ENCODE measurements around the gene AKAP8. TPM values are rescaled to one million over a fixed set of nuclear protein-coding genes. Genes with fewer than 3 reads are reported as not detected.
"Not testable (repeated sequence)": the region's sequence is repeated elsewhere in the genome, so short reads cannot be mapped to it uniquely, and the experiment has no call there.

AKAP8 gene
- total RNA-seq, 6 experiments from 2014 or later = 22.8 to 31.2 (median 29.6) TPM

DNA sequence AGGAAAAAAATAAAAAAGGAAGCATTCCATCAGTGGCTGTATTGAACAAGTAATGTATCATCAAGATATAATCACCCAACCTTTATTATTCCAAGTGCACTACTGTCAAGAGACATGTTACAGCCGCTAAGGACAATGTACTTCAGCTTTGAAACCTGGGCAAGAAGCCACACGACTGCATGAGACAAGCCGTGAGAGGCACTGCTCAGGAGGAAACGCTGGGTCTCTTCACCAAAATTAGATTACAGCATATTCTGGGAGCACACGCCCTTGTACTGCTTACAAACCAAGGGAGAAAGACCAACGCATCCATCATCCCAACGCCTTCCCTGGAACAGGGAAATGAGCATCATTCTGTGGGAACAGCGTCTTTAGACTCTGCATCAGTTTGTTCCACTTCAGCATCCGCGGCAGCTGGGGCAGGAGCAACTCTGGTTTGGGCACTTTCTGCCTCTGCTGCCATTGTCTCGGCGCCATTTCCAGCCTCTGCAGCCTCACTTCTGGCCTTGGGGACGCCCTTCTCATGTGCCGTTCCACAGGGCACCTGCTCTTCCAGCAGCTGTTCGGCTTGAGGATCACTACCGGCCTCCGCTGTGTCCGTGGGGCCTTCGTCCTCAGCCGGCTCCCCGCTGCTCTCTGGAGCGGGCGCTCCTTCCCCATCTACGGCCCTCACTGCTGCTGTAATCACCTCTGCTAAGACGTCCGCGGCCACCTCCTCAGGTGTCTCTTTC is 24.9 kb downstream of the AKAP8 start:
- no peak for DNase-seq
- no peak overlapping the region for H3K27ac Mint-ChIP-seq
- TF ChIP-seq, protein P1, sequence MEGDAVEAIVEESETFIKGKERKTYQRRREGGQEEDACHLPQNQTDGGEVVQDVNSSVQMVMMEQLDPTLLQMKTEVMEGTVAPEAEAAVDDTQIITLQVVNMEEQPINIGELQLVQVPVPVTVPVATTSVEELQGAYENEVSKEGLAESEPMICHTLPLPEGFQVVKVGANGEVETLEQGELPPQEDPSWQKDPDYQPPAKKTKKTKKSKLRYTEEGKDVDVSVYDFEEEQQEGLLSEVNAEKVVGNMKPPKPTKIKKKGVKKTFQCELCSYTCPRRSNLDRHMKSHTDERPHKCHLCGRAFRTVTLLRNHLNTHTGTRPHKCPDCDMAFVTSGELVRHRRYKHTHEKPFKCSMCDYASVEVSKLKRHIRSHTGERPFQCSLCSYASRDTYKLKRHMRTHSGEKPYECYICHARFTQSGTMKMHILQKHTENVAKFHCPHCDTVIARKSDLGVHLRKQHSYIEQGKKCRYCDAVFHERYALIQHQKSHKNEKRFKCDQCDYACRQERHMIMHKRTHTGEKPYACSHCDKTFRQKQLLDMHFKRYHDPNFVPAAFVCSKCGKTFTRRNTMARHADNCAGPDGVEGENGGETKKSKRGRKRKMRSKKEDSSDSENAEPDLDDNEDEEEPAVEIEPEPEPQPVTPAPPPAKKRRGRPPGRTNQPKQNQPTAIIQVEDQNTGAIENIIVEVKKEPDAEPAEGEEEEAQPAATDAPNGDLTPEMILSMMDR (IDR thresholded peaks at IDR 0.05) = no peak

DNA sequence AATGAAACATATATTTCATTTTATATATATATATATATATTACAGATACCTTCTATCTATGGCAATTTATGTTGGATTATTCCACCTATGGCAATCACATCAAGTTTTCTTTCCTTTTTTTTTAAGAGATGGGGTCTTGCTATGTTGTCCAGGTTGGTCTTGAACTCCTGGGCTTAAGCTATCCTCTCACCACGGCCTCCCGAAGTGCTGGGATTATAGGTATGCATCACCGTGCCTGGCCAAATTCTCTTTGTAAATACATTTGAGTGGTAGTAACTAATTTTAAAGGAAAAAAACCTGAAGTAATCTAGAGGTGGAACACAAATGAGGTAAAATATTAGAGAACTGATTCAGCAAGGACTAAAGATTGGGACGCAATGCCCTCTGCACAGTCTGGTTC is 25.7 kb downstream of the AKAP8 start:
- H3K36me3 Mint-ChIP-seq (ENCODE audit: low read depth) = peaks cover 23% of the 10 kb centered on the region
- H3K27ac Mint-ChIP-seq = no peak overlapping the region
- DNase-seq = no peak
- H3K4me1 Mint-ChIP-seq (ENCODE audit: low read depth) = peaks cover 1% of the 10 kb centered on the region; the same call in 1 of the 2 replicates
- H3K4me3 Mint-ChIP-seq = no peak overlapping the region
- no peaks in the 10 kb centered on the region for H3K9me3 Mint-ChIP-seq
- TF ChIP-seq, protein P1 (IDR thresholded peaks at IDR 0.05) = no peak
- H3K27me3 Mint-ChIP-seq (ENCODE audit: insufficient read depth) = no peaks in the 10 kb centered on the region; the same call in none of the 2 replicates

More for the DNA sequence above, 24.9 kb downstream of the AKAP8 start:
- peaks cover 7% of the 10 kb centered on the region; the same call in 1 of the 2 replicates for H3K4me1 Mint-ChIP-seq (ENCODE audit: low read depth)
- H3K4me3 Mint-ChIP-seq = no peak overlapping the region
- peaks cover 27% of the 10 kb centered on the region for H3K36me3 Mint-ChIP-seq (ENCODE audit: low read depth)
- no peaks in the 10 kb centered on the region; the same call in none of the 2 replicates for H3K27me3 Mint-ChIP-seq (ENCODE audit: insufficient read depth)
- H3K9me3 Mint-ChIP-seq = no peaks in the 10 kb centered on the region

DNA sequence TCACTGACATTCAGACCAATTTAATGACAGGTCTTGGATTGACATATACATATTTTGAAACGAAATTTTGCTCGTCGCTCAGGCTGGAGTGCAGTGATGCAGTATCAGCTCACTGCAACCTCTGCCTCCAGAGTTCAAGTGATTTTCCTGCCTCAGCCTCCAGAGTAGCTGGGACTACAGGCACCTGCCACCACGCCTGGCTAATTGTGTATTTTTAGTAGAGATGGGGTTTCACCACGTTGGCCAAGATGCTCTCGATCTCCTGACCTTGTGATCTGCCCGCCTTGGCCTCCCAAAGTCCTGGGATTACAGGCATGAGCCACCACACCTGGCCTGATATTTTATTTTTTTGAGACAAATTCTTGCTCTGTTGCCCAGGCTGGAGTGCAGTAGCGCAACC is 27.1 kb downstream of the AKAP8 start:
- peaks cover 11% of the 10 kb centered on the region for H3K36me3 Mint-ChIP-seq (ENCODE audit: low read depth)
- not testable (repeated sequence) for H3K4me3 Mint-ChIP-seq; DNase-seq; H3K9me3 Mint-ChIP-seq; H3K4me1 Mint-ChIP-seq (ENCODE audit: low read depth); H3K27me3 Mint-ChIP-seq (ENCODE audit: insufficient read depth); H3K27ac Mint-ChIP-seq

DNA sequence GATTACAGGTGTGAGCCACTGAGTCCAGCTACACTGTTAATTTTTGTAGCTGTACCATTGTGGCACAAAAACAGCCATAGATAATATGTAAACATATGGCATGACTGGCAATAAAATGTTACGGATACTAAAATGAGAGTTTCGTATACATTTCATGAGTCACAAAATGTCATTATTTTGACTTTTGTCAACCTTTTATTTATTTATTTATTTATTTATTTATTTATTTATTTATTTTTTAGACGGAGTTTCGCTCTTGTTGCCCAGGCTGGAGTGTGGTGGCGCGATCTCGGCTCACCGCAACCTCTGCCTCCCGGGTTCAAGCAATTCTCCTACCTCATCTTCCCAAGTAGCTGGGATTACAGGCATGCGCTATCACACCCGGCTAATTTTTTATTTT is 38.3 kb downstream of the AKAP8 start:
- H3K36me3 Mint-ChIP-seq (ENCODE audit: low read depth); H3K9me3 Mint-ChIP-seq; H3K4me3 Mint-ChIP-seq; DNase-seq; H3K27me3 Mint-ChIP-seq (ENCODE audit: insufficient read depth); H3K27ac Mint-ChIP-seq; H3K4me1 Mint-ChIP-seq (ENCODE audit: low read depth): not testable (repeated sequence)

DNA sequence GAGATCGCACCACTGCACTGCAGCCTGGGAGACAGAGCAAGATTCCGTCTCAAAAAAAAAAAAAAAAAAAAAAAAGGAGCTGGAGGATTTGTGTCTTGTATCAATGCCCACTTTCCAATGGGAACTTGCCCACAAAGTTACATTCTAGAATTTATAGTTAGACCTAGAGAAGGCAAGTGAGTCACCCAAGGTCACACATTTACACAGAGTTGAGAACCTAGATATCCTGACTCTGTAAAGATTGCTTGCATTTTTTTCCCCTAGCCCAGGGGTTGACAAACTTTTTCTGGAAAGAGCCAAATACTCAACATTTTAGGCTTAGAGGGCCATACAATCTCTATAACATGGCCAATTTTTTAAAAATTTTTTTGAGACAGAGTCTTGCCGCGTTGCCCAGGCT is 39.5 kb downstream of the AKAP8 start:
- no peaks in the 10 kb centered on the region for H3K27me3 Mint-ChIP-seq (ENCODE audit: insufficient read depth)
- no peak overlapping the region for H3K4me3 Mint-ChIP-seq
- DNase-seq = no peak
- no peaks in the 10 kb centered on the region for H3K36me3 Mint-ChIP-seq (ENCODE audit: low read depth)
- H3K4me1 Mint-ChIP-seq (ENCODE audit: low read depth) = peaks cover 15% of the 10 kb centered on the region
- H3K27ac Mint-ChIP-seq = no peak overlapping the region
- TF ChIP-seq, protein P1 (IDR thresholded peaks at IDR 0.05) = no peak
- no peaks in the 10 kb centered on the region for H3K9me3 Mint-ChIP-seq

DNA sequence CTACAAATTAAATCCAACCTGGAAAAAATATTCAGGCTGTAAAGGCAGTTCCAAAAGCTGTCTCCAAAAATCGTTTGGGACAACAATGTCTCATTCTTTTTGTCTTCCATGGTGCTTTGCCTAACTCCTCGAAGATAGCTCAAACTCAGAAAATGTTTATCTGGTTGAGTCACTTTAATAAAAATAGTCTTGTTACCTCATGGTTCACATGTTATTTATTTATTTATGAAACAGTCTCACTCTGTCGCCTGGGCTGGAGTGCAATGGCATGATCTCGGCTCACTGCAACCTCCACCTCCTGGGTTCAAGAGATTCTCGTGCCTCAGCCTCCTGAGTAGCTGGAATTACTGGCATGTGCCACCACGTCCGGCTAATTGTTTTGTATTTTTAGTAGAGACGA is 42.4 kb downstream of the AKAP8 start:
- H3K4me3 Mint-ChIP-seq = peak overlapping the region; percentile 41
- H3K4me1 Mint-ChIP-seq (ENCODE audit: low read depth) = peaks cover 15% of the 10 kb centered on the region
- peaks cover 3% of the 10 kb centered on the region for H3K27me3 Mint-ChIP-seq (ENCODE audit: insufficient read depth)
- no peaks in the 10 kb centered on the region for H3K9me3 Mint-ChIP-seq
- DNase-seq = peak; percentile 76
- H3K36me3 Mint-ChIP-seq (ENCODE audit: low read depth) = no peaks in the 10 kb centered on the region
- TF ChIP-seq, protein P1 (IDR thresholded peaks at IDR 0.05) = no peak
- peak overlapping the region; percentile 82 for H3K27ac Mint-ChIP-seq

DNA sequence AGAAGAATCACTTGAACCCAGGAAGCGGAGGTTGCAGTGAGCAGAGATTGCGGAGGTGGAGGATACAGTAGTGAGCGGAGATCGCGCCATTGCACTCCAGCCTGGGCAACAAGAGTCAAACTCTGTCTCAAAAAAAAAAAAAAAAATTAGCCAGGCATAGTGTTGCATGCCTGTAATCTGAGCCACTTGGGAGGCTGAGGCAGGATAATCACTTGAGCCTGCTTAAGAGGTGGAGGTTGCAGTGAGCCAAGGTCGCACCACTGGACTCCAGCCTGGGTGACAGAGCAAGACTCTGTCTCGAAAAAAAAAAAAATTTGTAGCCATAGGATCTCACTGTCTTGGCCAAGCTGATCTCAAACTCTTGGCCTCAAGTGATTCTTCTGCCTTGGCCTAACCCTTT is 43.6 kb downstream of the AKAP8 start:
- H3K36me3 Mint-ChIP-seq (ENCODE audit: low read depth); H3K9me3 Mint-ChIP-seq; H3K4me3 Mint-ChIP-seq; DNase-seq; H3K27me3 Mint-ChIP-seq (ENCODE audit: insufficient read depth): not testable (repeated sequence)
- Mint-ChIP-seq H3K4me1 (ENCODE audit: low read depth) (peaks cover 16% of the 10 kb centered on the region), H3K27ac (peak overlapping the region; percentile 82; the same call in 1 of the 2 replicates)

All from HFFc6 (cell line).